Activated naive CD8-positive, alpha-beta T cell treated with anti-CD3 and anti-CD28 coated beads, Interleukin-2, amount 50 U/mL, for 16 hours (primary cell): ENCODE measurements around the gene SMAD3.

Experiments used
- DNase-seq: peaks from one replicate; pipeline ENCODE4 v3.0.0-alpha.2; 2020; ENCODE audit warnings: low read depth, low spot score

Gene SMAD3

GRCh38 chr15:67080900-67081431, 15.6 kb downstream of the SMAD3 start:
- DNase-seq, result no peak

GRCh38 chr15:67082007-67082536, 16.7 kb downstream of the SMAD3 start:
- DNase-seq, result no peak

- DNase-seq, result no peak
Observed at GRCh38 chr15:67083135-67083762, 17.8 kb downstream of the SMAD3 start.

GRCh38 chr15:67084561-67084960, 19.2 kb downstream of the SMAD3 start:
- DNase-seq, result no peak

GRCh38 chr15:67085237-67085817, 19.9 kb downstream of the SMAD3 start:
- DNase-seq, result no peak

GRCh38 chr15:67085818-67086636, 20.6 kb downstream of the SMAD3 start:
- DNase-seq, result no peak

- DNase-seq, result no peak
Observed at GRCh38 chr15:67086637-67086914, 21.2 kb downstream of the SMAD3 start.

GRCh38 chr15:67087507-67088172, 22.2 kb downstream of the SMAD3 start:
- DNase-seq, result no peak

GRCh38 chr15:67089217-67090193, 24.1 kb downstream of the SMAD3 start:
- no peak for DNase-seq

GRCh38 chr15:67090297-67091070, 25.1 kb downstream of the SMAD3 start:
- no peak for DNase-seq

- no peak for DNase-seq
Observed at GRCh38 chr15:67091071-67091979, 25.9 kb downstream of the SMAD3 start.

- DNase-seq, result no peak
Observed at GRCh38 chr15:67091980-67092677, 26.7 kb downstream of the SMAD3 start.

- no peak for DNase-seq
Observed at GRCh38 chr15:67092752-67093503, 27.5 kb downstream of the SMAD3 start.

- no peak for DNase-seq
Observed at GRCh38 chr15:67093504-67093862, 28.1 kb downstream of the SMAD3 start.

- no peak for DNase-seq
Observed at GRCh38 chr15:67094001-67094826, 28.8 kb downstream of the SMAD3 start.

GRCh38 chr15:67095912-67096311, 30.5 kb downstream of the SMAD3 start:
- DNase-seq, result no peak
